Measurements from ENCODE around the gene TM4SF1.

The TM4SF1 gene

DNA sequence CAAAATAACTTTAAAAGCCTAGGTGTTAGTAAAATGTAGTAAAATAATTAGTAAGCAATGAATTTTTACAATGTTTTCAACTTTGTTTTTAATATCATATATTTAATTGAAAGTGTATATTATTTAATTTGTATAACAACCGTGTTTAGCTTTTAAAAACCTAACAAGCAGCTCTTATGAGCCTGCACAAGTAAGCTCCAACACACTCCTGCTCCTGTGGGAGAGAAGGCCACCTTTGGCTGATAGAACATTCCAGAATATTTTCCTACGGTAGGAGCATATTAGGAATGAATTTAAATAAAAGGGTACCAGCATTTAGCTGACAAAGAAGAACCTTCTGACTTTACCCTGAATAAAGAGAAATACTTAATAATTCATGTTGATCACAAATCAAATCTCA, 40.3 kb upstream of the TM4SF1 start:
- DNase-seq: no peak
- H3K4me2 ChIP-seq (ENCODE audit: low read length): no peak overlapping the region

DNA sequence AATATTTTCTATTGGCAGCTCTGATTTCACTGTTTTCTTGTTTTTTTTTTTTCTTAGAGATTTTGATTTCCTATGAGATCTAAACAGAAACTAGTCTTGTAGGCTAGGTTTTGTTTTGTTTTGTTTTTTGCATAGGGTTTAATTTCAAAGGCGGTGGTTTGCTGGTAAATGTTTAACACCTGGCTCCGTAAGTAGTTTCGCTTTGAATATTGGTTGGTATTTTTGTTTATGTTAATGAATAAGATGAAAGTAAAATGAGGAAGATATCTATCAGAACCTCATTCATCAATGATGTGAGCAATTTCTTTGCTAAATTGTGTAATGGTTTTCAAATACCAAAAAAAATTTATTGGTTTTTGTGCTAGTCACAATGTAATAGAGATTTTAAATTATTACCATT, 39.7 kb upstream of the TM4SF1 start:
- no CpG with 5 or more reads among the region's 3 CpGs for WGBS (ENCODE audit: extremely low coverage, insufficient coverage, low lambda C conversion rate)
- Histone ChIP-seq H3K36me3 (ENCODE audit: control insufficient read depth, insufficient read depth, low read length) (no peaks in the 10 kb centered on the region), H3K9ac (ENCODE audit: low read length) (no peak overlapping the region)

More for the DNA sequence above, 40.3 kb upstream of the TM4SF1 start:
- Histone ChIP-seq H3K79me2 (ENCODE audit: control insufficient read depth, insufficient read depth, low read length) (no peaks in the 10 kb centered on the region), H3K56ac (ENCODE audit: low read length) (no peak overlapping the region), H2BK15ac (replicated peaks; ENCODE audit: low read depth) (no peak overlapping the region), H2AK5ac (ENCODE audit: low read length) (no peak overlapping the region), H2BK120ac (ENCODE audit: low read depth, low read length) (no peak overlapping the region), H4K8ac (ENCODE audit: low read depth, low read length) (no peak overlapping the region), H2BK5ac (ENCODE audit: low read length) (no peak overlapping the region), H3K27me3 (ENCODE audit: insufficient read depth, low read length, poor library complexity) (no peaks in the 10 kb centered on the region), H3K23ac (ENCODE audit: low read length) (no peak overlapping the region), H3K27ac (ENCODE audit: low read depth, low read length) (no peak overlapping the region), H3K4me1 (ENCODE audit: control insufficient read depth, low read depth, low read length) (no peaks in the 10 kb centered on the region), H3K18ac (ENCODE audit: low read length) (no peak overlapping the region), H4K5ac (ENCODE audit: low read length) (no peak overlapping the region), H3K36me3 (ENCODE audit: control insufficient read depth, insufficient read depth, low read length) (no peaks in the 10 kb centered on the region), H3K79me1 (ENCODE audit: low read length) (no peaks in the 10 kb centered on the region), H3K9ac (ENCODE audit: low read length) (no peak overlapping the region), H3K4ac (ENCODE audit: low read depth, low read length) (no peak overlapping the region), H3K4me3 (ENCODE audit: low read length) (no peak overlapping the region)
- WGBS (ENCODE audit: extremely low coverage, insufficient coverage, low lambda C conversion rate): no CpG with 5 or more reads among the region's 2 CpGs

DNA sequence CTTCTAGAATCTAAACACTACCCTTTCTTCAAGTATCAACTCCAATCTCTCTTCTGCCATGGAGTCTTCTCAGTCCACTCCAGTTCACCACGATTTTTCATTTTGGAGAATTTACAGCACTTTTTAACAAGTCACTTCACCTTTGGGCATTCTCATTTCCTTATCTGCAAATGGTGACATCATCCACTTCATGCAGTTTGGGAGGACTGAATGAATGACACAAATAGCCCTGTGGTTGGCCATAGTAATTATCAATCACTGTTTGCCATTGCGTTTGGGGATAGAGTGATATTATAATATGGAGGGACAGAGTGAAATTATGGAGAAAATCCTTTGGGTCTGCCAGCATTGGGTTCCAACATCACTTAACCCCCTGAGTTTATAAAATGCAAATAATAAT, 38.0 kb upstream of the TM4SF1 start:
- Histone ChIP-seq H2BK5ac (ENCODE audit: low read length) (no peak overlapping the region), H3K9ac (ENCODE audit: low read length) (no peak overlapping the region), H3K4me1 (ENCODE audit: control insufficient read depth, low read depth, low read length) (no peaks in the 10 kb centered on the region), H3K79me1 (ENCODE audit: low read length) (no peaks in the 10 kb centered on the region), H4K8ac (ENCODE audit: low read depth, low read length) (no peak overlapping the region), H4K5ac (ENCODE audit: low read length) (no peak overlapping the region), H3K4me3 (ENCODE audit: low read length) (no peak overlapping the region), H3K27ac (ENCODE audit: low read depth, low read length) (no peak overlapping the region), H3K56ac (ENCODE audit: low read length) (no peak overlapping the region), H2AK5ac (ENCODE audit: low read length) (no peak overlapping the region), H3K79me2 (ENCODE audit: control insufficient read depth, insufficient read depth, low read length) (no peaks in the 10 kb centered on the region), H2BK120ac (ENCODE audit: low read depth, low read length) (no peak overlapping the region), H3K36me3 (ENCODE audit: control insufficient read depth, insufficient read depth, low read length) (no peaks in the 10 kb centered on the region), H3K18ac (ENCODE audit: low read length) (no peak overlapping the region), H3K23ac (ENCODE audit: low read length) (no peak overlapping the region), H3K4ac (ENCODE audit: low read depth, low read length) (no peak overlapping the region), H3K4me2 (ENCODE audit: low read length) (no peak overlapping the region), H2BK15ac (replicated peaks; ENCODE audit: low read depth) (no peak overlapping the region), H3K27me3 (ENCODE audit: insufficient read depth, low read length, poor library complexity) (no peaks in the 10 kb centered on the region)
- WGBS (ENCODE audit: extremely low coverage, insufficient coverage, low lambda C conversion rate): no CpG with 5 or more reads among the region's 2 CpGs
- no peak for DNase-seq

More for the DNA sequence above, 39.7 kb upstream of the TM4SF1 start:
- no peak overlapping the region for H2BK15ac ChIP-seq (replicated peaks; ENCODE audit: low read depth)
- no peak overlapping the region for H4K8ac ChIP-seq (ENCODE audit: low read depth, low read length)
- no peak overlapping the region for H2BK5ac ChIP-seq (ENCODE audit: low read length)
- H3K18ac ChIP-seq (ENCODE audit: low read length): no peak overlapping the region
- H3K4me1 ChIP-seq (ENCODE audit: control insufficient read depth, low read depth, low read length): no peaks in the 10 kb centered on the region
- H3K4me3 ChIP-seq (ENCODE audit: low read length): no peak overlapping the region
- H3K4ac ChIP-seq (ENCODE audit: low read depth, low read length): no peak overlapping the region
- no peaks in the 10 kb centered on the region for H3K79me2 ChIP-seq (ENCODE audit: control insufficient read depth, insufficient read depth, low read length)
- no peak overlapping the region for H4K5ac ChIP-seq (ENCODE audit: low read length)
- H3K56ac ChIP-seq (ENCODE audit: low read length): no peak overlapping the region
- H3K27me3 ChIP-seq (ENCODE audit: insufficient read depth, low read length, poor library complexity): no peaks in the 10 kb centered on the region
- H2BK120ac ChIP-seq (ENCODE audit: low read depth, low read length): no peak overlapping the region
- H3K79me1 ChIP-seq (ENCODE audit: low read length): no peaks in the 10 kb centered on the region
- no peak for DNase-seq
- H3K23ac ChIP-seq (ENCODE audit: low read length): no peak overlapping the region
- no peak overlapping the region for H2AK5ac ChIP-seq (ENCODE audit: low read length)
- H3K27ac ChIP-seq (ENCODE audit: low read depth, low read length): no peak overlapping the region
- no peak overlapping the region for H3K4me2 ChIP-seq (ENCODE audit: low read length)

DNA sequence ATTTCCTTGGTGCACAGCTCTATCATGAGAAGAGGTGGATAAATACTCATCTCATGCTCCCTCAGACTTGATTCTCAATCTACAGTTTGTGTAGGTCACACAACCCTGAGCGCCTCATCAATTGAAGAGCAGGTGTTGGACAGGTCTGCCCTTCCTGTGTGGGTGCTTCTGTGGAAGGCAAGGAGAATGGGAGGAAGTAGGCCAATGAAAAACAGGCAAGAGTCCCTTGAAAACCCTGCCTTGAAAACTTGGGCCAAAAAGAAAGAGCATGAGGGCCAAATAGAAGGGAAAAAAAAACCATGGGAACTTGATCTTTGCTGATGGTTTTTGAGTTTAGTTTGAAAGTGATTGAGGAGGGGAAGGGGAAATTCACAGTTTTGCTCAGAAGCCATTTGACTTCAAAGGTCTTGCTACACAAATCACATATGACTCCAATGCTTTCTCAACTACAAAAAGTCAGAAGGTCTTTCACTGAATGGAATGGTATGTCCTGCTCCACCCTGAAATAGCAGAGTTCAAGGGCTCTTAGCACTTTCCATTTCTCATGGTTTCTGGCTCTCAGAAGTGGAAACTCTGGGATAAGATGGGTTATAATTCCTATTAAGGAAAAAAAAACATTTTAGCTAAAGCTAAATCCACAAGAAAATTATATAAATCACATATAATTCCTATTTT, 37.2 kb upstream of the TM4SF1 start:
- Histone ChIP-seq H3K4ac (ENCODE audit: low read depth, low read length) (no peak overlapping the region), H3K4me3 (ENCODE audit: low read length) (no peak overlapping the region), H3K18ac (ENCODE audit: low read length) (no peak overlapping the region), H2AK5ac (ENCODE audit: low read length) (no peak overlapping the region), H2BK5ac (ENCODE audit: low read length) (no peak overlapping the region), H4K5ac (ENCODE audit: low read length) (no peak overlapping the region), H3K27ac (ENCODE audit: low read depth, low read length) (no peak overlapping the region), H3K56ac (ENCODE audit: low read length) (no peak overlapping the region), H2BK15ac (replicated peaks; ENCODE audit: low read depth) (no peak overlapping the region), H3K23ac (ENCODE audit: low read length) (no peak overlapping the region), H2BK120ac (ENCODE audit: low read depth, low read length) (no peak overlapping the region), H3K4me2 (ENCODE audit: low read length) (no peak overlapping the region), H3K27me3 (ENCODE audit: insufficient read depth, low read length, poor library complexity) (no peaks in the 10 kb centered on the region), H3K4me1 (ENCODE audit: control insufficient read depth, low read depth, low read length) (no peaks in the 10 kb centered on the region), H3K9ac (ENCODE audit: low read length) (no peak overlapping the region), H3K79me1 (ENCODE audit: low read length) (no peaks in the 10 kb centered on the region), H4K8ac (ENCODE audit: low read depth, low read length) (no peak overlapping the region), H3K36me3 (ENCODE audit: control insufficient read depth, insufficient read depth, low read length) (no peaks in the 10 kb centered on the region), H3K79me2 (ENCODE audit: control insufficient read depth, insufficient read depth, low read length) (no peaks in the 10 kb centered on the region)
- no CpG with 5 or more reads among the region's 1 CpG for WGBS (ENCODE audit: extremely low coverage, insufficient coverage, low lambda C conversion rate)
- no peak for DNase-seq

DNA sequence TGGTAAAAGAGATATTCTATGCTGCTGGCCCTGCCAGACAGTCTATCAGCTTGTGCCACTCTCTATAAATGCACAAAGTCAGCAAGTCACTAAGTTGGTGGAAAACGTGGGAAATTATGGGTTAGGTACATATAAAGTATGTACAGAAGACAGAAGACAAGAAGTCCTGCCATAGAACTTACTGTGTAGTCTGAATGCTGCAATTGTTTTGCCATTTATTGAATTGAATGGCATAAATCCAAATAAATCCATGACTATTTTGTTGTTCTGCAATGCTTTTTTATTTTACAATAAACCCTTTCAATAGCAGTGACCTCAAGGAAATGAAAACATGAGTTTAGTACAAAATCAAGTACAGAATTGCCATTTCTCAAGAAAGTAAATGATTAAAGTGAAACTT, 34.1 kb upstream of the TM4SF1 start:
- Histone ChIP-seq H3K27ac (ENCODE audit: low read depth, low read length) (no peak overlapping the region), H3K9ac (ENCODE audit: low read length) (no peak overlapping the region), H3K4me2 (ENCODE audit: low read length) (no peak overlapping the region), H3K27me3 (ENCODE audit: insufficient read depth, low read length, poor library complexity) (no peaks in the 10 kb centered on the region), H3K4ac (ENCODE audit: low read depth, low read length) (no peak overlapping the region), H2BK120ac (ENCODE audit: low read depth, low read length) (no peak overlapping the region), H2BK15ac (replicated peaks; ENCODE audit: low read depth) (no peak overlapping the region), H4K5ac (ENCODE audit: low read length) (no peak overlapping the region), H2AK5ac (ENCODE audit: low read length) (no peak overlapping the region), H3K18ac (ENCODE audit: low read length) (no peak overlapping the region), H4K8ac (ENCODE audit: low read depth, low read length) (no peak overlapping the region), H3K79me1 (ENCODE audit: low read length) (no peaks in the 10 kb centered on the region), H3K79me2 (ENCODE audit: control insufficient read depth, insufficient read depth, low read length) (no peaks in the 10 kb centered on the region), H3K23ac (ENCODE audit: low read length) (no peak overlapping the region), H3K4me1 (ENCODE audit: control insufficient read depth, low read depth, low read length) (no peaks in the 10 kb centered on the region), H3K4me3 (ENCODE audit: low read length) (no peak overlapping the region), H2BK5ac (ENCODE audit: low read length) (no peak overlapping the region), H3K36me3 (ENCODE audit: control insufficient read depth, insufficient read depth, low read length) (no peaks in the 10 kb centered on the region), H3K56ac (ENCODE audit: low read length) (no peak overlapping the region)
- DNase-seq: no peak
- WGBS (ENCODE audit: extremely low coverage, insufficient coverage, low lambda C conversion rate): no CpG with 5 or more reads among the region's 1 CpG

DNA sequence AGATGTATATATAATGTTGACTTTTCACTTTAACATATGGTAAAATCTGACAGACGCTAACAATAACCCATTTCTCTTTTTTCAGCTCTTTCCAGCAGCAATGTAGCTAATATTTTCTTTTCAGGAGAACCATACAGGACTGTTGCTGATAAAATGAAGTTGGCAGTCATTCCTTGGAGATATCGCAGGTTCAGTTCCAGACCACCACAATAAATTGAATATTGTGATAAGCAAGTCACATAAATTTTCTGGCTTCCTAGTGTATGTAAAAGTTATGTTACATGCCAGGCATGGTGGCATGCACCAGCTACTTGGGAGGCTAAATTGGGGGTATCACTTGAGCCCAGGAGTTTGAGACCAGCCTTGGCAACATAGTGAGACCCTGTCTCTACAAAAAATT, 31.9 kb upstream of the TM4SF1 start:
- no peaks in the 10 kb centered on the region for H3K27me3 ChIP-seq (ENCODE audit: insufficient read depth, low read length, poor library complexity)
- no peak overlapping the region for H2BK5ac ChIP-seq (ENCODE audit: low read length)
- H3K27ac ChIP-seq (ENCODE audit: low read depth, low read length): no peak overlapping the region
- no peak overlapping the region for H2AK5ac ChIP-seq (ENCODE audit: low read length)
- H4K5ac ChIP-seq (ENCODE audit: low read length): no peak overlapping the region
- H3K18ac ChIP-seq (ENCODE audit: low read length): no peak overlapping the region
- no CpG with 5 or more reads among the region's 2 CpGs for WGBS (ENCODE audit: extremely low coverage, insufficient coverage, low lambda C conversion rate)
- H3K56ac ChIP-seq (ENCODE audit: low read length): no peak overlapping the region
- H3K9ac ChIP-seq (ENCODE audit: low read length): no peak overlapping the region
- H3K79me2 ChIP-seq (ENCODE audit: control insufficient read depth, insufficient read depth, low read length): no peaks in the 10 kb centered on the region
- H3K4me1 ChIP-seq (ENCODE audit: control insufficient read depth, low read depth, low read length): no peaks in the 10 kb centered on the region
- no peak overlapping the region for H3K23ac ChIP-seq (ENCODE audit: low read length)
- H3K4me2 ChIP-seq (ENCODE audit: low read length): no peak overlapping the region
- H4K8ac ChIP-seq (ENCODE audit: low read depth, low read length): no peak overlapping the region
- DNase-seq: no peak
- no peak overlapping the region for H3K4ac ChIP-seq (ENCODE audit: low read depth, low read length)
- no peaks in the 10 kb centered on the region for H3K36me3 ChIP-seq (ENCODE audit: control insufficient read depth, insufficient read depth, low read length)
- H2BK15ac ChIP-seq (replicated peaks; ENCODE audit: low read depth): no peak overlapping the region
- H3K79me1 ChIP-seq (ENCODE audit: low read length): no peaks in the 10 kb centered on the region
- H3K4me3 ChIP-seq (ENCODE audit: low read length): no peak overlapping the region
- no peak overlapping the region for H2BK120ac ChIP-seq (ENCODE audit: low read depth, low read length)
